Fibroblast of villous mesenchyme (primary cell): ENCODE measurements around the gene EIF2B4. TPM values are rescaled to one million over a fixed set of nuclear protein-coding genes. Genes with fewer than 3 reads are reported as not detected.

Experiments
- DNase-seq: peaks from one replicate; pipeline ENCODE4 v3.0.0-alpha.2; 2010; ENCODE audit warnings: low read depth
- H3K4me3 ChIP-seq: 2 replicates; pipeline ENCODE4 v1.5.1; 2011; ENCODE audit warnings: low read depth, mild to moderate bottlenecking, low read length
- CTCF ChIP-seq: IDR thresholded peaks from 2 replicates; pipeline ENCODE4 v1.5.1; 2012; ENCODE audit warnings: low read depth, mild to moderate bottlenecking, low read length; ENCODE audit not compliant: insufficient read depth
- total RNA-seq: library from RNA; depleted of rRNA; stranded (reverse); fragments of >200 nt; gene quantifications from 2 replicates; pipeline ENCODE4 v1.2.3, GENCODE V29; 2012

Gene EIF2B4
- 28.9 and 29.3 TPM in 2 replicates for total RNA-seq

GRCh38 chr2:27370026-27370815 is at the start of gene EIF2B4, which contains the start of gene SNX17:
TSS of gene EIF2B4 (minus strand) at chr2:27370338. CDS start at chr2:27370314, 24 bp downstream.
TSS of gene SNX17 (plus strand) at chr2:27370616. CDS start at chr2:27370744, 128 bp downstream.
- TF ChIP-seq CTCF = peak; percentile 72
- peak within 1 kb of the TSS; percentile 88 for H3K4me3 ChIP-seq
- DNase-seq = peak; percentile 99

- no peak for TF ChIP-seq CTCF
- no peak for DNase-seq
- H3K4me3 ChIP-seq = no peak overlapping the region
Observed at GRCh38 chr2:27416151-27416550, 46.0 kb upstream of the EIF2B4 start.

- DNase-seq = no peak
- no peak overlapping the region for H3K4me3 ChIP-seq
- TF ChIP-seq CTCF = no peak
Observed at GRCh38 chr2:27412419-27413152, 42.4 kb upstream of the EIF2B4 start.

- peak within 1 kb of the TSS; percentile 97 for H3K4me3 ChIP-seq
- TF ChIP-seq CTCF = no peak
- peak; percentile 91 for DNase-seq
Observed at GRCh38 chr2:27409321-27410073, 39.4 kb upstream of the EIF2B4 start, which contains the start of gene PPM1G. TSS of gene PPM1G (minus strand) at chr2:27409591. CDS start at chr2:27409422, 169 bp downstream.

GRCh38 chr2:27408601-27409320 is 38.6 kb upstream of the EIF2B4 start:
- TF ChIP-seq CTCF = no peak
- DNase-seq = no peak
- H3K4me3 ChIP-seq = peak overlapping the region; percentile 97
